ENCODE results near the gene PDE1C.

Gene PDE1C

DNA sequence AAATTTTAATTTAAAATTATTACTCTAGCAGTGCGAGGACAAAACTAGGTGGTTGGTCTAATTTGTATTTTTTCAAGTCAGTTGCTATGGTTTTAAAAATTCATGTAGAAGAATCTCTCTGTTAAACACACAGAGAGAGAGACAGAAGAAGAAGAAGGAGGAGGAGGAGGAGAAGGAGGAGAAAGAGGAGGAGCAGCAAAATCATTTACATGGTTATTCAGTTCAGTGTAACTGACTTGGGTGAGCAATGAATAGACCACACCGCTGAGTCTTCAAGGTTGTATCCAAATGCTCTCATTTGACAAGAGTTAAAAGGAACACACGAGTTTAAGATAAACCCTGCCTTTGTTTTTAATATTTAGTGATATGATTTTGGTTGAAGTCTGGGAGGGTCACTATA lies 131.1 kb downstream of the PDE1C start:
- no peak for DNase-seq (ENCODE audit: low read depth in 2 of 2)

- DNase-seq (ENCODE audit: low read depth in 2 of 2), result no peak
These were observed 131.6 kb downstream of the PDE1C start for GRCh38 chr7:31938650-31939049.

DNA sequence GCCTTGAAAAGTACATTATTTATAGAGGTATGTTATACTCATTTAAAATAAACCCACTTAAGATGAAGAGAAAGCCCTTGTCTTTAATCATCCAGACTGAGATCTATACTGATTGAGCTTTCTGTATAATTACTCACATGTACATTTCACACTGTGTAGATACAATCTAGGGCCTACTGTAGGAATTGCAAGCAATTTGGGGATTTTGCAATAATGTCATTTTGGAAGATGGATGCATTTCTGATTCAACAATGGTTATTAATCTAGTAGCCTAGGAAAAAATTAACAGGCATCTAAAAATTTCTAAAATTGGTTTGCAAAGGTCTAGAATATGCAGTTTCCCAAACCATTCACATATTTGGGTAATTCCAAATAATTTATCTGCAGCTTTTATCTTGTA lies 132.2 kb downstream of the PDE1C start:
- DNase-seq (ENCODE audit: low read depth in 2 of 2), result no peak

DNA sequence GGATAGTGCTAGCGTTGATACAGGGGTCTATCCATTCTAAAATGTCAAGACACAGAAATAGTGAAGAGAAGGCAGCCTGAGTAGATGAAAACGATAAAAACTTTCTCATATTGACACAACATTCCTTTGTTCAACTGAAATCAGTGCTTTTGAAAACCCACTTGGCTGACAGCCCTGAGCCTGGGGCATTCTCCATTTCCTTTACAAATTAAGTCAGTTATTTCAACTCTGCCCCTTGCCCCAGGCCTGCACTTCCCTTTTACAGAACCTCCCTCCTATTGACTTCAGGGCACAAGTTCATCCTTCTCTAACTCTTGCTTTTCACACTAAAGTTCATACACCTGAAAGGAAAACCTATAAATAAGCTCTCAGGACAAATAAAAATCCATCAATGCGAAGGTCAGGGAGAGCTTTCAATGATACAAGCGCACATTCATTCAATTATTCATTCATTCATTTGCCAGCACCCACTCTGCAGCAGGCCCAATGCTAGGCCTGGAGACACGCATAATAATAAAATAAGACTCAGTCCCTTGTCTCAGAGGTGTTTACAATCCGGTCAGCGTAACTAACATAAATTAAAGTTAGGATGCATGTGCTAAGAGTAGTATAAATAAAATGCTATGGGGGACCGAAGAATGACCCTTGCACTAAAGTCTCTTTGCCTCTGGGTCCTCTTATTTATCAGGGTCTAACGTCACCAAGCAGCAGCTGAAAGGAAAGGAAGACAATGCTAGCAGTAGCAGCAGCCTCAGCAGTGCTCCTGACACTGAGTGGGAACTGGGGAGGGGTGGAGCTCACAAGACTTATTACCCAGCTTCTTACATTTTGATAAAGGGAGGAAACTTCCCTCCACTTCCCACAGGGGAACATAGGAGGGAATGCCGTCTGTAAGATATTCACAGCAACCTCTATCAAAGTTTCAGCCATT lies 134.8 kb downstream of the PDE1C start:
- no peak for DNase-seq (ENCODE audit: low read depth in 2 of 2)

DNA sequence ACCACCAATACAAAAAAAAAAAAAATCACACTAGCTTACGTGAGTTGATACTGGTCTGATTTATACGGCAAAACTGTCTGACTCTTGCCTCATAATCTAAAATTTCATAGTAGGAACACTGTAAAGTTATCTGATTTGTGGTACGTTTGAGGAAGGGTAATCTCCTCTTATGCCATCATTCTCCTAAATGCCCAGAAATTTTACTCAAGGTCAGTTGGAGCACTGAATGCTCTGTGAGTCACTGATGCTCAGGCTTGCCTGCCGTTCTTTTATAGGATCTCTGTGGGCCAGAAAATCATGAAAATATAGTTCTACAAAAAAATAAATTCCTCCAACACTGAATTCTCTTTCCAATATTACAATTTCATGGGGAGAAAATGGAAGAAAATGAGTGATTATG lies 135.7 kb downstream of the PDE1C start:
- DNase-seq (ENCODE audit: low read depth in 2 of 2), result no peak

DNA sequence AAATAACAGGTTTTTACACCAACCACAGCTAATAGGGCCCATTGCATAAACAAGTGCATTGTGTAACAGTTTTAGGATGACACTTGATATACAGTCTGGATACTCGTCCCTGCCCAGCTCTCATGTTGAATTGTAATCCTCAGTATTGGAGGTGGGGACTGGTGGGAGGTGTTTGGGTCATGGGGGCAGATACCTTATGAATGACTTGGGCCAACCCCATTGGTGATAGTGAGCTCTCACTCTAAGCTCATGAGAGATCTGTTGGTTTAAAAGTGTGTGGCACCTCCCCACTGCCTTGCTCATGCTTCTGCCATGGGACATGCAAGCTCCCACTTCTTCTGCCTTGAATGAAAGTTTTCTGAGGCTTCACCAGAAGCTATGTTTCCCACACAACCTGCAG lies 136.7 kb downstream of the PDE1C start:
- DNase-seq (ENCODE audit: low read depth in 2 of 2), result no peak

DNA sequence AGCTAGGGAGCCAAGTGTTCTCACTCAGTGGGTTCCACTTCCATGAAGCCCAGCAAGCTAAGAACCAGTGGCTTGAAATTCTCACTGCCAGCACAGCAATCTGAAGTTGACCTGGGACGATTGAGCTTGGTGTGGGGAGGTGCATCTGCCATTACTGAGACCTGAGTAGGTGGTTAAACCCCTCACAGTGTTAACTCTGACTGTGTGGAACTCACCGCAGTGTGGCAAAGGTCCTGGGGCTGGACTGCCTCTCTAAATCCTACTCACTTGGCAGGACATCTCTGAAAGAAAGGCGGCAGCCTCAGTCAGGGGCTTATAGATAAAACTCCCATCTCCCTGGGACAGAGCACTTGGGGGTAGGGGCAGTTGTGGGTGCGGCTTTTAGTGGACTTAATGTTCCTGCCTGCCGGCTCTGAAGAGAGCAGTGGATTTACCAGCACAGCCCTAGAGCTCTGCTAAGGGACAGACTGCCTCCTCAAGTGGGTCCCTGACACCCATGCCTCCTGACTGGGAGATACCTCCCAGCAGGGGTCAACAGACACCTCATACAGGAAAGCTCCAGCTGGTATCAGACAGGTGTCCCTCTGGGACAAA lies 143.1 kb downstream of the PDE1C start:
- DNase-seq (ENCODE audit: low read depth in 2 of 2), result no peak

DNA sequence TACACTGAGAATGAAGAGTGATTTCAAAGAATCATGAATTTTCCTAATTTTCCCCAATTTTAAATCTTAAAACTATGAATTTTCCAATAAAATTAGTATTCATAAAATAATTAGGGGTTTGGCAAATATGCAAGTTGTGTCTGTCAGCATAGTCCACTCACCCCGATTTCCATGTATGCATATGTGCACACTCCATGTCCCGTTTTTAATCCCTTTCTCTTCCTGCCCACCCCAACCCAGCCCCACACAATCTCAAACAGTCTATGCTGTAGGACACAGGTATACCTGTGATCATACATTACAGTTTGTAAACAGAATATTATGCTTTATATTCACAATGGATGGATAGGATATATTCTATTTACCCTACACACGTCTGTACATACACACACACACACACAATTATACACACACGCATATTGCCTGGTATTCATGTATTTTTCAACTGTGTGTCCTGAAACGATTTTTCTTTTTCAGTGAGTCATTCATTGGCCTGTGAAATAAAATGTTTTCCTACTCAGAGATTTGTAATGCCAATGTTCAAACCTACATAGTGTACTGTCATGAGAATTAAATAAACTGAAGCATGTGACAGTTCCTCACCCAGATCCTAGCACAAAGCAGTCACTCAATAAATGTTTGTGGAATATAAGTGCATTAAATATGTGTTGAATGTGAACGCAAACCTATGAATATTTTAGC lies 144.3 kb downstream of the PDE1C start:
- no peak for DNase-seq (ENCODE audit: low read depth in 2 of 2)

DNA sequence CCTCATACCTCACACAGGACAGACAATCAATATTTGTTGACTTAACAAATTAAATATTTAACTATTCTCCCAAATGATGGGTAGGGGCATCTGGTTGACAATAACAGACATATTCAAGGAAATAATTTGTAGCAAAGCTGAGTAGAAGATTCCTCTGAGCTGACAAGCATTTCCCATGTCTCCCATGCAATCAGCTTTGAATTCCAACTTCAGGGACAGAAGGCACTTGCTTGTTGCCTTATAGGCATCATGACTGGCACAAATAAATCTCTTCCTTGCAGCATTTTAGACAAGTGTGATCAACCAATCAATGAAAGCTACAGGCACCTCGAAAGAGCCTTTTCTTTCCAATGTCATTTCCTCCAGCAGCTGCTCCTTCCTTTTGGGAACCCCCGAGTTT lies 146.0 kb downstream of the PDE1C start:
- no peak for DNase-seq (ENCODE audit: low read depth in 2 of 2)

- DNase-seq (ENCODE audit: low read depth in 2 of 2), result no peak
These were observed 147.4 kb downstream of the PDE1C start for GRCh38 chr7:31922848-31923247.

GRCh38 chr7:31921047-31921446 lies 149.2 kb downstream of the PDE1C start:
- no peak for DNase-seq (ENCODE audit: low read depth in 2 of 2)

- no peak for DNase-seq (ENCODE audit: low read depth in 2 of 2)
These were observed 150.4 kb downstream of the PDE1C start for GRCh38 chr7:31919678-31920369.

- DNase-seq (ENCODE audit: low read depth in 2 of 2), result no peak
These were observed 151.4 kb downstream of the PDE1C start for GRCh38 chr7:31918706-31919393.

DNA sequence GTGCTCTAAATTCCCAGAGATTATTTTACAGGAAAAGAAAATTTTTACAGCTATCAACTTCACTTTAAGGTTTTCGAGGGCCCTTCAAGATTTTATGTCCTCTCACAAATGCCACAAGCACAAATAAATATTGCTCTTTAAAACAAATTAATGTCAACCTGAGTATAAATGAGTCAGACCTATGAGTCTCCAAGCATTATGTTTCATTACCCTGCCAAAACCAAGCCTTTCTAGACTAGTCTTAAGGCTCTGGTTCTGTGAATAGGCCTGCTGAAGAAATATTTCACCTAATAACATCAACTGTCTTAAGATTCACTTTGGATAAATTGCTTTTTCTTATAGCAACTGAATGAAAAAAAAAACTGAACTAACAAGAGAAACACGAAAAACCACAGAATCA lies 153.0 kb downstream of the PDE1C start:
- no peak for DNase-seq (ENCODE audit: low read depth in 2 of 2)

DNA sequence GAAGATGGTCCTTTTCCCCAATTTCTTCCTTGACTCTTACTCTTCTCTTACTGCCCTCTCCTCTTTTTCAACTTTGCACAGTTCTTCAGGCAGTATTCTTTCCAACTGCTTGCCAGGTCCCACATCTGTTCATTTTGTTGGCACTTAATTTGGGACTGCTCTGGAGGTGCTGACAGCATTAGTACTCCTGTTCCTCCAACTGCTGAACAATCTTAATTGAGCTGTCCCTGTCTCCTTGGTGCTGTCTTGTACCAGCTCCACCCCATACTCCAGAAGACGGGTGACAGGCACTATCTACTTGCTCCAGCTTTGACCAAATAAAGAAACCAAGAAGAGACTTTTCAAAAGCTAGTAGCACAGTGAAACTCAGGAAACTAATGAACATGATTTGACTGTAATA lies 160.0 kb downstream of the PDE1C start:
- DNase-seq (ENCODE audit: low read depth in 2 of 2), result no peak

GRCh38 chr7:31906479-31907171 lies 163.6 kb downstream of the PDE1C start:
- no peak for DNase-seq (ENCODE audit: low read depth in 2 of 2)

DNA sequence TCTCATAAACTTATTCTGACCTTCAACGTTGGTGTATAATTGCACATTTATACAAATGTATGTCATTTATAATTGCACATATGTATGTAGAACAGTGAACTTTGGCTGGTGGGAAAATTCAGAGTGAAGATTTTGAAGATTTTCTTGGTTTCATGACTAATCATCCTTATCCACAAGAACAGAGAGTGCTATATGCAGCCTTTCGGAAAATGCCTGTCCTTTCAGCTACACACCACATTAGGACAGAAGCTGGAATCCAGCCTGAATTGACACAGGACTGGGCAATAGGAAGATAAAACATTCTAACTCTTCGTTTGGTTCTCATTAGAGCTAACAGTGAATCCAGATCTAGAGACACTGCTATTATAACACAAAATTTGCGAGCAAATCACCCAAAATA lies 166.2 kb downstream of the PDE1C start:
- no peak for DNase-seq (ENCODE audit: low read depth in 2 of 2)

- no peak for DNase-seq (ENCODE audit: low read depth in 2 of 2)
These were observed 170.8 kb downstream of the PDE1C start for GRCh38 chr7:31899356-31899927.

DNA sequence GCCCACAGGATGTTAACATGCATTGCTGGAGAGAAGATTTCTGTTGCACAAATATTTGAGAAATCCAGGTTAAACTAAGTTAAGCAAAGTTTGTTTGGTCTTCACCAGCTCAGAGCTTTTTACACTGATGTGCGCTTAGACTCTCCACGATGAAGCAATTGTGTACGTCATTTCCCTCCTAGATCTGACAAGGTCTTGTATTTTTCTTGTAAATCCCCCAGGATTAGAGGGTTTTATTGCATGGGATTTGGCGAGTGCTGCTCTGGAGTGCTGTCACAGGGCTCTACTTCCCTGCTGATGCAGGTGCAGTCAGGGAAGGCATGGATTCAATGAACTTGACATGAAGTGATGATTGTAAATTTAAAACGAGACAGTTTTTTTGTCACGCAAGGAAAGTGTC lies 173.3 kb downstream of the PDE1C start:
- DNase-seq (ENCODE audit: low read depth in 2 of 2), result no peak

DNA sequence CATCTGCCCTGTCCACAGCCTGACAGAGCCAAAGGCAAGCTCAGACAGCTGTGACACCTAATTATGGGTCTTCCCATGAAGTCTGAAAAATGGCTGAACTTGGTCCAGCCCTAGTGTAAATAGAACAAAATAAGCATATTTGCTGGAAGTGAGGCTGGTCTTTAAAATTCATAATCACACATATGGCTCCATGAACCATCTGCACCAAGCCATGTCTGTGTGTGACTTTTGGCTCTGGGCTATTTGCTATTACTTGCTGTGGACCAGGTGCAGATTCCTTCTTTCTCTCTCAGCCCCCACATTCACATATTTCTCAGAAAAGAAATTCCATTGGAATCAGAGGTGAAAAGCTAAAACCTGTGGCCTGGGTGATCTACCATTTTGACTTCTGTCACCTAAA lies 175.9 kb downstream of the PDE1C start:
- DNase-seq (ENCODE audit: low read depth in 2 of 2), result no peak

GRCh38 chr7:31893365-31893764 lies 176.8 kb downstream of the PDE1C start:
- no peak for DNase-seq (ENCODE audit: low read depth in 2 of 2)
